ENCODE data around the gene GP1BB. TPM values are rescaled to one million over a fixed set of nuclear protein-coding genes. Genes with fewer than 3 reads are reported as not detected.
A peak's percentile ranks its signal among the peaks of the same experiment; 100 is the strongest.
"Not testable (repeated sequence)": the region's sequence is repeated elsewhere in the genome, so short reads cannot be mapped to it uniquely, and the experiment has no call there.

GP1BB gene
- polyA plus RNA-seq, 1 donor: 22.8 TPM

DNA sequence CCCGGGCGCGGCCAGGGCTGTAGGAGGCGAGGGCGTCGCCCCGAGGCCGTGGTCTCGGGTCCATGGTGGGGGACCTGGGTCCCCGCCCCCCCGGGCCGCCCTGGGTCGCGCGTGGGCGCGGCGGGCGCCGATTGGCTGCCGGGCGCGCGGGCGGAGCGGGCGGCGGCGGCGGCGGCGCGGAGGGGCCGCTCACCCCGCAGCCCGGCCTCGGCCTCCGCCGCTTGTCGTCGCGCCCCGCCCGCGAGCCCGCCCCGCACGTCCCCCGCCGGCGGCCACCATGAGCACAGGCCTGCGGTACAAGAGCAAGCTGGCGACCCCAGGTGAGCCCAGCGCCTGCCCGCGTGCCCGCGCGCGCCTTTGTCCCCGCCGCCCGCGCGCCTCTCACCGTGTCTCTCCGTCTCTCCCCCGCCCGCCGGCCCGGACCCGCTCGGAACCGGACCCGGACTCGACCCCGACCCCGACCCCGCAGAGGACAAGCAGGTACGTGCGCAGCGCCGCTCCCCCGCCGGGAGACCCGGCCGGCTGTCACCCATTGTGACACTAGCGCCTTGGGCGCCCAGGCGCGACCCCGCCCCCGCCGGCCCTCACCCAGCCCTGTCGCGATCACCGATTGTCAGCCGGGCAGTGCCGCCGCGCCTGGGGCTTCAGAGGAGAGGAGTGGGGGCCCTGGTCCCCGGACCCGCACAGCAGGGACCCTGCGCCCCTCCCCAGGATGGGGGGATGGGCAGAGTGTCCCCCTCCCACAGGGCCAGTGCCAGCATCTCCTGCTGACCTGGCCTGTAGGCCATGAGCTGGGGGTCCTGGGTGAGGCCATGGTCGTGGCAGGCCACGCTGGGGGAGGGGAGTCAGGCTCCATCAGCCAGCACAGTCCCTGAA, 8.8 kb upstream of the GP1BB start, which contains the start of gene SEPTIN5:
Gene SEPTIN5, plus strand, starts transcription at position 192 of the 876 bp plus-strand sequence. Its CDS starts 86 bp downstream, at position 278.
- no peak for DNase-seq

- DNase-seq: no peak
These were observed 8.0 kb upstream of the GP1BB start for GRCh38 chr22:19715188-19715930.

DNA sequence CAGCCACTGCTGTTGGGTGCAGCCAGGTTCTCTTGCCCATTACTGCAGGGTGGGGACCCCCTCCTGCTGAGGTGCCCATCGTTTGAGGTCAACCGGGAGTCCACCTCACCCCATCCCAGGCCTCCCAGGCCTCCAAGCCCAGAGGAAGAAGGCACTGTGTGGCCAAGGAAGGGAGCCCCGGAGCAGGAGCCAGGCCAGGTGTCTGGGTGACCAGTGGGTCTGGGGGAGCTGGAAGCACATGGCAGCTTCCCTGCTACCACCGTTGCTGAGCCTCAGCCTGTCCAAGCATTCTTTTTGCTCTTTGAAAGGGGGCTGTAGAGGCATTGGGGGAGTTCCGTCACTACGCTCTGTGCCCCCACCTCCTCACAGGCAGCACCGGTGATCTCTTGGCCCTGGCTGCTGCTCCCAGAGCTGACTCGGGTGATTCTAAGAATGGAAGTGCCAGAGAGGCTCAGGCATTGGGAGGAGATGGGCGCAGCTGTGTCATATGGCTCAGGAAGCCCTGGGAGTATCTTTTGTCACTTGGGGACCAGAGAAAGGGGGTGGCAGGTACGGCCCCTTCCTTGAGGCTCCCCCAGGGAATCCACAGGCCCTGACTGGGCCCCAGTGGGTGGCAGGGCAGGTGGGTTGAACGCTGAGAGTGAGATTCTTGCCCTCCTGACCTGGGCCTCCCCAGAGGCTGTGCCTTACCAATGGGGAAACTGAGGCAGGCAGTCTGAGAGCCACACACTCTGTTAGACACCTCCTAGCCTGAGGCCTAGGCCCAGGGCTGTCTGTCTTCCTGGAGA, 7.1 kb upstream of the GP1BB start:
- DNase-seq: no peak

DNA sequence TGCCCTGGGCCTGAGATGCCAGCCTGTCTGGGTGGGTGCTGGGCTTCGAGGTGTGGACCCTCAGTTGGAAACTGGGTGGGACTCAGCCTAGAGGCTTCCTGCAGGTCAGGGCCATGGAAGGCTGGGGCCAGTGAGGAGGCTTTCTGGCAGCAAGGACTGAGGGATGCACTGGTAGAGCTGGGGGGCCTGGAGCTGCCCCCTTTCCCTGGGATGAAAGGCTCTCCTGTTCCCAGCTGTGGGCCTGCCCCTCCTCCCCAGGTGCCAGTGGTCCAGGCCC, 6.6 kb upstream of the GP1BB start:
- no peak for DNase-seq

DNA sequence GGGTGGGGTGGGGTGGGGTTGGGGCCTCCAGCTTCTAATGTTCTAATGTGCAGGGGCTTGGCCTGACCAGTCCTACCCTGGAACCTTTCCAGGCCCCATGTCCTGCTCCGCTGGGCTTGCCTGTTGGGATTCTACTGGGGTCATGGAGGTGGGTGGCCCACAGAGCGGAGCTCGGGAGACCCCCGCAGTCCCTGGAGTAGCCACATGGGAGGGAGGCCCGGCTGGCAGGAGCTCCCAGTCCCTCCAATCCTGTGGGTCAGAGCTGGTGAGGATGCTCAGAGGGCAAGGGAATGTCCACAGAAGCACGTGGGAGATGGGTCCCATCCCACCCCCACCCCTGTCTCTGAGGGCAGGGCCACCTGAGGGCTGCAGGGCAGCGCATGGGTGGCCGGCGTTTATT, 6.2 kb upstream of the GP1BB start:
- DNase-seq: no peak

GRCh38 chr22:19717691-19718455, 5.5 kb upstream of the GP1BB start:
- DNase-seq: peak; percentile 88

DNA sequence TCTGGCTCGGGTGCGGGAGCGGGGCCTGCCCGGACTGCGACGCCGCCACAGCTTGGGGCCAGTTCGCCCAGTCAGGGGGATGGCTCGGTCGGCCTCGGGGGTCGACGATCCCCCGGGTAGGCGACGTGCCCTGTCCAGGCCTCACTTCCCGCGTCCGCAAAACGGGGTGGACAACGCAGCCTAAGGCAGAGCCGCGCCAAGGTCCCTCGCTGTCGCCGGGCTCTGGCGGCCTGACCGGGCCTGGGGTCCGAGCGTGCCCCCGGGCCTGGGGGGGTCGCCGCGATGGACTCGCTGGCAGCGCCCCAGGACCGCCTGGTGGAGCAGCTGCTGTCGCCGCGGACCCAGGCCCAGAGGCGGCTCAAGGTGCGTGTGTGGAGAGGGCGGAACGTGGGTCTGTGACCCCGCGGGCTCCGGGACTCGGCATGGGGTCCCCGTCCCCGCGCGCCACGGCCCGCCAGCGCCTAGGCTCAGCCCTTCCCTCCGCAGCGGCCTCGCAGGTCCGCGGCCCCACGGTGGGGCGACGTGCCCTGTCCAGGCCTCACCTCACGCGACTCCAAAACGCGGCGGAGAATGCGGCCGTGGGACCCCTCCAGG, 4.8 kb upstream of the GP1BB start:
- no peak for DNase-seq

DNA sequence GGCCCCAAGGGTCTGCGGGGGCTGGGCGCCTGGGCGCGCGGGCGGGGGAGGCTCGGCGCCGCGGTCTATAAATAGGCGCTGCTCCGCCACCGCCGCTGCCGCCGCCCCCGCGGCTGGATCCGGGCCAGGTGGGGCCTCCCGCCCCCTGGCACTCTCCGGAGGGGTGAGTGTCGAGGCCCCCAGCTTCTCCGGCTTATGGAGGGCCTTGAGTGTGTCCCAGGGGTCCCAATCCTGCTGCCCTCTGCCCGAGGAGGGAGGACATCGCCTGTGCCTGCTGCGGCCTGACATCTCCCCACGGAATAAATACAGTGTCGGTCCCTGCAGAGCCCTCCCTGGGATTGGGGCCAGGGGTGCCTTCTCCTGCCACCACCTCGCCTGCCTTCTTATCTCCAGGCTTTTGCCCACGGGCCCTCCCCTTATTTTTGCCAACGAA, 4.3 kb upstream of the GP1BB start:
- no peak for DNase-seq

GRCh38 chr22:19719488-19720021, 3.8 kb upstream of the GP1BB start:
- no peak for DNase-seq

- DNase-seq: no peak
These were observed 3.0 kb upstream of the GP1BB start for GRCh38 chr22:19720150-19720827.

GRCh38 chr22:19720999-19721329, 2.4 kb upstream of the GP1BB start:
- no peak for DNase-seq

- DNase-seq: no peak
These were observed 1.8 kb upstream of the GP1BB start for GRCh38 chr22:19721330-19722177.

DNA sequence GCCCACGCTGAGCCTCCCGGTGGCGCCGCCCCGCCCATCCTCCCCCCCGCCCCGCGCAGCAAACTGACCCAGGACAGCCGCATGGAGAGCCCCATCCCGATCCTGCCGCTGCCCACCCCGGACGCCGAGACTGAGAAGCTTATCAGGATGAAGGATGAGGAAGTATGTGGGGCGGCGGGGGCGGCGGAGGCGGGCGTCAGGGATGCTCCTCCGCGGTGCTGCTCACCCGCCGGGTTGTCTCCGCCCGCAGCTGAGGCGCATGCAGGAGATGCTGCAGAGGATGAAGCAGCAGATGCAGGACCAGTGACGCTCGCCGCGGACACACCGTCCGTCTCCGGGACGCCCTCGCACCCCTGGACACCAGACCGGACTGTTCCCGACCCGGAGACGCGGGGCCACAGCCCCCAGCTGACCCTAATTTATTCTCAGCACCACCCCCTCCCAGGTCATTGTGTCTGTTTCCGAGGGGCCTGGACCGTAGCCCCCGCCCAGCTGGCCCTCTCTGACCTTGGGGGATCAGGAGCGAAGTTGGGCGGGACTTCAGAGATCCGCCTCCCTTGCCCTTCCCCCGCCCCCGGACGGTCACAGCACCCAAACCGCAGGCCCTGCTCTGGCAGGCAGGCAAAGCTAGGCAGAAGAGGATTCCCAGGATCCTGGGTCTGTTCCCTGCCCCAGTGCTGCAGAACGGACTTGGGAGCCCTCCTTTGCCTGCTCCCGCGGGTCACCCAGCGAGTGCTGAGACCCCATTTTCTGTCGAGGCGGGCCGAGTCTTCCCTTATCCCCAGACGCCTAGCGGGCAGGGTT, 959 bp upstream of the GP1BB start:
- no peak for DNase-seq

GRCh38 chr22:19722982-19723231, 432 bp upstream of the GP1BB start:
- DNase-seq: no peak

- no peak for DNase-seq
These were observed 866 bp downstream of the GP1BB start for GRCh38 chr22:19723983-19724827.

DNA sequence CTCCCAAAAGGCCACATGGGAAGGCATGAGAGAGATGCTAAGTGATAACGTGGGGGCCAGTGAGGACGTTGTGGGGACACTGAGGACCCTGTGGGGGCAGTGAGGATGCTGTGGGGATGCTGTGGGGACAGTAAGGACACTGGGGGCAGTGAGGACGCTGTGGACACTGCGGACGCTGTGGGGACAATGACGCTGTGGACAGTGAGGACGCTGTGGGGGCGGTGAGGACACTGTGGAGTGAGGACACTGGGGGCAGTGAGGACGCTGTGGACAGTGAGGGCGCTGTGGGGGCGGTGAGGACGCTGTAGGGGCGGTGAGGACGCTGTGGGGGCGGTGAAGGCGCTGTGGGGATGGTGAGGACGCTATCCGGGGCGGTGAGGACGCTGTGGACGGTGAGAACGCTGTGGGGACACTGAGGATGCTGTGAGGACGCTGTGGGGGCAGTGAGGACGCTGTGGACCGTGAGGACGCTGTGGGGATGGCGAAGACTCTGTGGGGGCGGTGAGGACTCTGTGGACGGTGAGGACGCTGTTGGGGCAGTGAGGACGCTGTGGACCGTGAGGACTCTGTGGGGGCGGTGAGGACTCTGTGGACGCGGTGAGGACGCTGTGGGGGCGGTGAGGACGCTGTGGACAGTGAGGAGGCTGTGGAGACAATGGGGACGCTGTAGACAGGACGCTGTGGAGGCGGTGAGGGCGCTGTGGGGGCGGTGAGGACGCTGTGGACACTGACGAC, 1.8 kb downstream of the GP1BB start:
- no peak for DNase-seq

DNA sequence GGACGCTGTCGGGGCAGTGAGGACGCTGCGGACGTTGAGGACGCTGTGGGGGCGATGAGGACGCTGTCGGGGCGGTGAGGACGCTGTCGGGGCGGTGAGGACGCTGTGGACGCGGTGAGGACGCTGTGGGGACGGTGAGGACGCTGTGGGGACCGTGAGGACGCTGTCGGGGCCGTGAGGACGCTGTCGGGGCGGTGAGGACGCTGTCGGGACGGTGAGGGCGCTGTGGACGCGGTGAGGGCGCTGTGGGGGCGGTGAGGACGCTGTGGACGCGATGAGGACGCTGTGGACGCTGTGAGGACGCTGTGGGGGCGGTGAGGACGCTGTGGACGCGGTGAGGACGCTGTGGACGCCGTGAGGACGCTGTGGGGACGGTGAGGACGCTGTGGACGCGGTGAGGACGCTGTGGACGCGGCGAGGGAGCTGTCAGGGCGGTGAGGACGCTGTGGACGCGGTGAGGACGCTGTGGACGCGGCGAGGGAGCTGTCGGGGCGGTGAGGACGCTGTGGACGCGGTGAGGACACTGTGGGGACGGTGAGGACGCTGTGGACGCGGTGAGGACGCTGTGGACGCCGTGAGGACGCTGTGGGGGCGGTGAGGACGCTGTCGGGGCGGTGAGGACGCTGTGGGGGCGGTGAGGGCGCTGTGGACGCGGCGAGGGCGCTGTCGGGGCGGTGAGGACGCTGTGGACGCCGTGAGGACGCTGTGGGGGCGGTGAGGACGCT, 2.9 kb downstream of the GP1BB start:
- not testable (repeated sequence) for DNase-seq

All from hindlimb muscle (tissue), 1 donor.